Naive thymus-derived CD8-positive, alpha-beta T cell (primary cell): Measurements from ENCODE around the gene SLC23A3. TPM values are rescaled to one million over a fixed set of nuclear protein-coding genes. Genes with fewer than 3 reads are reported as not detected.
A peak's percentile ranks its signal among the peaks of the same experiment; 100 is the strongest.
"Not testable (repeated sequence)": the region's sequence is repeated elsewhere in the genome, so short reads cannot be mapped to it uniquely, and the experiment has no call there.

Experiments
- ATAC-seq, 2 donors: fragments of 150-1000 bp; cut with Tn5 transposase in 1 of 2; sonication (Bioruptor Pico), chemical (Tn5 transposase) in 1 of 2; 1 replicate in 1 of 2; 2 replicates in 1 of 2; pipeline ENCODE4 v1.10.0; 2021; ENCODE audit warnings: mild to moderate bottlenecking in 2 of 2, moderate library complexity in 2 of 2
- POLR2A ChIA-PET: fragments of 350-600 bp; sonication (Branson Sonifier 250); formaldehyde crosslinking; loops from one replicate; lab custom pipeline; 2021; ENCODE audit warnings: antibody characterized with exemption; lab: Charles Lee
- DNase-seq, 10 donors: peaks; one replicate each; pipeline versions ENCODE4 v3.0.0 to v3.0.0-alpha.2; 2020 to 2022
- H3K27ac Mint-ChIP-seq, 10 donors: one replicate each; pipeline ENCODE4 v1.8.0; 2020 to 2022; ENCODE audit warnings: mild to moderate bottlenecking in 10 of 10, mixed read lengths in 10 of 10, moderate library complexity in 4 of 10, inconsistent platforms in 1 of 10
- H3K27me3 Mint-ChIP-seq, 5 donors: one replicate each; pipeline ENCODE4 v1.8.0; 2021 to 2022; ENCODE audit warnings: mixed read lengths in 5 of 5
- H3K36me3 Mint-ChIP-seq, 3 donors: one replicate each; pipeline ENCODE4 v1.8.0; 2020 to 2022; ENCODE audit warnings: mixed read lengths in 3 of 3, mild to moderate bottlenecking in 2 of 3, inconsistent platforms in 1 of 3
- H3K4me1 Mint-ChIP-seq, 4 donors: one replicate each; pipeline ENCODE4 v1.8.0; 2021 to 2022; ENCODE audit warnings: mixed read lengths in 4 of 4
- H3K4me3 Mint-ChIP-seq, 10 donors: one replicate each; pipeline ENCODE4 v1.8.0; 2020 to 2022; ENCODE audit warnings: mild to moderate bottlenecking in 10 of 10, mixed read lengths in 10 of 10, moderate library complexity in 6 of 10, inconsistent platforms in 1 of 10
- H3K9me3 Mint-ChIP-seq, 9 donors: one replicate each; pipeline ENCODE4 v1.8.0; 2020 to 2022; ENCODE audit warnings: mixed read lengths in 9 of 9, mild to moderate bottlenecking in 3 of 9, inconsistent platforms in 1 of 9, moderate library complexity in 1 of 9
- polyA plus RNA-seq, 3 donors: library from polyadenylated mRNA; unstranded; fragments of 300-500 nt; fragmentation: Illumina TruSeq; gene quantifications; one replicate each; pipeline ENCODE4 v1.2.3, GENCODE V29; 2021
- total RNA-seq, 8 experiments: library from RNA in 2 of 8; stranded (reverse) in 2 of 8; gene quantifications; one replicate each; pipeline ENCODE4 v1.2.3 and lab custom pipeline; 2021 to 2026

SLC23A3 gene
- total and polyA plus RNA-seq, 5 experiments from 2014 or later: 2.7 to 3.3 TPM; not detected in 3

DNA sequence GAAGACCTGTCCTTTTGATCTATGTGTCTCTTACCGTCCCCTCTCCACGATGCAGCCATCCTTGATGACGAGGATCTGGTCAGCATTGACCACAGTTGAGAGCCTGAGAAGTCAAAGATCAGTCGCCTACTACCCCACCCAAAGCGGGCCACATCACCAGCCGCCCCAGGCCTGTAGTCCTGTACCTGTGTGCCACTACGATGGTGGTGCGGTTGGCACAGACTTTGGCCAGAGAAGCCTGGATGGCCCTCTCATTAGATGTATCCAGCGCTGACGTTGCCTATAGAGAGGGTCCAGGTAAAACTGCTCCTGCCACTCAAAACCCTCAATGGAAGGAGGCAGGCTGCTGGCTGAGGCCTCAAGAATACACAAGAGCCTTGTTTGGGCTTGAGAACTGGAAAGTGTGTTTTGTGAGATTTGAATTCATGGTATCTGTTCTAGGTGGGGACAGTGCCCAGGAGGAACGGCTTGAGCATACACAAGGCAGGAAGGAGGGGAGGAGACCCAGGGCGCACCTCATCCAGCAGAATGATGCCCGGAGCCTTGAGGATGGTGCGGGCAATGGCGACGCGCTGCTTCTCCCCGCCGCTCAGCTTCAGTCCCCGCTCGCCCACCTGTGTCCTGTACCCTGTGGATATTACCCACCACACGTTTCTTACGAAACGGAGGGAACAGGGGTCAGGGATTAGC lies 40.5 kb upstream of the SLC23A3 start:
- Mint-ChIP-seq H3K27me3 (no peaks in the 10 kb centered on the region), H3K36me3 (peaks cover 0 to 30% (median 3%) of the 10 kb centered on the region in 3 donors), H3K9me3 (no peaks in the 10 kb centered on the region), H3K4me1 (peaks cover 18 to 59% (median 51%) of the 10 kb centered on the region in 4 donors), H3K27ac (peak overlapping the region; percentile 79 to 98 (median 92)), H3K4me3 (peak overlapping the region in 5 of 10 donors; percentile 49 to 93 (median 71))
- peak in 1 of 10 donors; percentile 47 for DNase-seq
- POLR2A ChIA-PET: interaction anchor here (1.4 to 23.9 kb wide), 6 partner anchors 8 to 51 kb away, joined by 3 to 674 read pairs (median 28); partner anchors contain the start of genes ABCB6, ANKZF1, ATG9A and CNPPD1
- no peak for ATAC-seq

DNA sequence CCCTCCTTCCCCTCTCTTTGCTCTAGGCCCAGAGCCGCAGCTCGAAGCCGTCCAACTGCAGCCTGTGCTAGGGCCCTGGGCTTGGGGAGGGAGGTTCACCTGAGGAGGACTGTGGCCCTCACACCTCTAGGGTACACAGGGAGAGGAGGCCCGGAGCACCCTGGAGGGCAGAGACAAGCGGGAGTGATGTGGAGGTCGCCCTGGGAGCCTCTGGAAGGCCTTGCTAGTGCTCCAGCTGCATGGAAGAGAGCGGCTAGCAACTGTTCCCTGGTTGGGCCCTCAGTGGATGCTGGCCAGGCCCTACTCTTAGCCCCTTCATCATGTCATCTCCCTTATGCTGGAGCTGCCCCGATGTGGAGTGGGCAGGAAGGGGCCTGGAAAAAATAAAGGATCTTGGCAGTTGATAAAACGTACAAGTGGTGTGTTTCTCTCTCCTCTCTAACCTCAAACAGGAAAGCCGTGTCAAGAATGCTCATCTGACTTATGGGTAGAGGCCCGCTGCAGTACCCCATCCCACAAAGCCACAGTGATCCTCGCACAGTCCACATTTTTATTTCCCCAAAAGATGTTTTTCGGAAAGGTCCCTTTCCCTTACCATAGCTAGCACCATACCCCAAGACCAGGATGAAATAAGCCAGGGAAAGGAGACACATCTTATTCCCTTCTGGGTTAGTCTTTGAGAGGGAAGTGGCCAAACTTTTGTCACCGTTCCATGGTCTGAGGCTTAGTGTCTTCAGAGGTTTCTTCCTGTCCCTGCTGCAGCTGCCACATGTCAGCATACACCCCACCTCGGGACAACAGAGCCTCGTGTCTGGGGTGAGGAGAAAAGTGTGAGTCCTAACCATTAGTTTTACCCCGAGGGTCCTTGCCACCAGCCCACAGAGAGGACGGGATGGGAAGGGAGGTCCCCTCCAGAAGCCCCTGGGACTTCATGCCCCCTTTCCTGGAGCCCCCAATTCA lies 39.7 kb upstream of the SLC23A3 start:
- no peaks in the 10 kb centered on the region for H3K27me3 Mint-ChIP-seq
- no peak for ATAC-seq
- H3K9me3 Mint-ChIP-seq: peaks cover 0 to under 1% (median 0%) of the 10 kb centered on the region in 9 donors
- peak in 1 of 10 donors; percentile 58 for DNase-seq
- H3K4me1 Mint-ChIP-seq: peaks cover 18 to 60% (median 53%) of the 10 kb centered on the region in 4 donors
- H3K36me3 Mint-ChIP-seq: peaks cover 0 to 25% (median 3%) of the 10 kb centered on the region in 3 donors
- POLR2A ChIA-PET: interaction anchor here (0.6 to 23.9 kb wide), 8 partner anchors 8 to 61 kb away, joined by 3 to 674 read pairs (median 16); partner anchors contain the start of genes ABCB6, ANKZF1, ATG9A and CNPPD1
- peak overlapping the region in 9 of 10 donors; percentile 30 to 96 (median 66) for H3K4me3 Mint-ChIP-seq
- peak overlapping the region; percentile 84 to 98 (median 92) for H3K27ac Mint-ChIP-seq

- Mint-ChIP-seq H3K4me3 (peak overlapping the region; percentile 16 to 96 (median 92)), H3K4me1 (peaks cover 18 to 58% (median 53%) of the 10 kb centered on the region in 4 donors), H3K36me3 (peaks cover 0 to 18% (median 3%) of the 10 kb centered on the region in 3 donors), H3K27ac (peak overlapping the region; percentile 6 to 100 (median 92)), H3K9me3 (peaks cover 0 to 2% (median 0%) of the 10 kb centered on the region in 9 donors), H3K27me3 (no peaks in the 10 kb centered on the region)
- POLR2A ChIA-PET: interaction anchor here (0.6 to 23.9 kb wide), 9 partner anchors 9 to 47 kb away, joined by 3 to 674 read pairs (median 3); partner anchors contain the start of genes ABCB6, CNPPD1, GLB1L and NHEJ1
- ATAC-seq (no peak), DNase-seq (peak in 1 of 10 donors; percentile 49)
Measured at GRCh38 chr2:219207884-219208740, 38.3 kb upstream of the SLC23A3 start.

DNA sequence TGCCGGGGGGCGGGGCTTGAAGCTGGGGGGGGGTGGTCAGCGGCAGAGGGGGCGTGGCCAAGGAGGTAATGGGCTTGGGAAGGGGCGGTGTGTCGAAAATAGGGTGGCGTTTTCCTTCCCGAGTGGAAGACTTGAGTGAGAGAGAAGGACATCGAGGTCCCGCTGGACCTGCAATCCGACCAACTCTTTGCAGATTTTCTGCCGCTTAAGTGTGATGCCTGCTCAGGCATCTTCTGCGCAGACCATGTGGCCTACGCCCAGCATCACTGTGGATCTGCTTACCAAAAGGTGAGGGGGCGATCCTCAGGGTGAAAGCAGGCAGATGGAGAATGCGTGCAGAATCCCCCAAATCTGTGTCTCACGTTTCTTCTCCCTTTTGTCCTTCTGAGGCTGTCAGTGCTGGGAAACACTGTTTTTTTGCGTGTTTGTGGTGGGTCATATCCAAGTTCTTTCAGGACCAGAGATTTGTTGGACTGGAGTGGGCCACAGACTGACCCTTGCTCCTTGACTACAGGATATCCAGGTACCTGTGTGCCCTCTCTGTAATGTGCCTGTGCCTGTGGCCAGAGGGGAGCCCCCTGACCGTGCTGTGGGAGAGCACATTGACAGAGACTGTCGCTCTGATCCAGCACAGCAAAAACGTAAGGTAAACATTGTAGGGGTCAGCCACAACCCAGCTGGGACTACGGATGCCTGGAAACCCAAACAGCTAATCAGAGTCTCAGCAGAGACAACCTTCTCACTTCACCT lies 37.5 kb upstream of the SLC23A3 start:
- POLR2A ChIA-PET: interaction anchor here (0.8 to 23.9 kb wide), 16 partner anchors 8 to 180 kb away, joined by 3 to 674 read pairs (median 12); partner anchors contain the start of genes ABCB6, ANKZF1, ATG9A and CNPPD1
- H3K27me3 Mint-ChIP-seq: no peaks in the 10 kb centered on the region
- peaks cover 18 to 58% (median 53%) of the 10 kb centered on the region in 4 donors for H3K4me1 Mint-ChIP-seq
- peak overlapping the region; percentile 89 to 96 (median 92) for H3K4me3 Mint-ChIP-seq
- peak overlapping the region; percentile 79 to 100 (median 96) for H3K27ac Mint-ChIP-seq
- peak in 1 of 2 donors; percentile 1 for ATAC-seq
- peaks cover 0 to 18% (median 3%) of the 10 kb centered on the region in 3 donors for H3K36me3 Mint-ChIP-seq
- H3K9me3 Mint-ChIP-seq: peaks cover 0 to 2% (median 0%) of the 10 kb centered on the region in 9 donors
- DNase-seq: peak in 1 of 10 donors; percentile 65

- Mint-ChIP-seq H3K9me3 (peaks cover 0 to 2% (median 0%) of the 10 kb centered on the region in 9 donors), H3K4me1 (peaks cover 18 to 54% (median 52%) of the 10 kb centered on the region in 4 donors), H3K27me3 (no peaks in the 10 kb centered on the region), H3K27ac (peak within 1 kb of the TSS; percentile 96 to 100 (median 97)), H3K4me3 (peak within 1 kb of the TSS; percentile 89 to 96 (median 92)), H3K36me3 (peaks cover 0 to 18% (median 3%) of the 10 kb centered on the region in 3 donors)
- peak; percentile 91 to 98 (median 96) for DNase-seq
- POLR2A ChIA-PET: interaction anchor here (0.6 to 23.9 kb wide), 22 partner anchors 8 to 337 kb away, joined by 3 to 674 read pairs (median 10); partner anchors contain the start of genes ABCB6, ANKZF1, ATG9A and CNPPD1
- peak; percentile 94 for ATAC-seq
Measured at GRCh38 chr2:219206328-219207133, 36.7 kb upstream of the SLC23A3 start, which contains the start of gene ZFAND2B. Gene ZFAND2B (plus strand): TSS chr2:219206782. CDS start chr2:219206988, 206 bp downstream.

GRCh38 chr2:219205981-219206327 lies 36.1 kb upstream of the SLC23A3 start:
- Mint-ChIP-seq H3K27me3 (no peaks in the 10 kb centered on the region), H3K9me3 (peaks cover 0 to 3% (median 0%) of the 10 kb centered on the region in 9 donors), H3K36me3 (peaks cover 0 to 18% (median 3%) of the 10 kb centered on the region in 3 donors), H3K4me3 (peak overlapping the region; percentile 89 to 96 (median 92)), H3K27ac (peak overlapping the region; percentile 96 to 100 (median 97)), H3K4me1 (peaks cover 15 to 50% (median 49%) of the 10 kb centered on the region in 4 donors)
- ATAC-seq (no peak), DNase-seq (no peak)
- POLR2A ChIA-PET: interaction anchor here (0.7 to 23.9 kb wide), 19 partner anchors 8 to 337 kb away, joined by 3 to 674 read pairs (median 11); partner anchors contain the start of genes ABCB6, ANKZF1, ATG9A and CNPPD1

- peaks cover 0 to 18% (median 3%) of the 10 kb centered on the region in 3 donors for H3K36me3 Mint-ChIP-seq
- H3K4me1 Mint-ChIP-seq: peaks cover 17 to 50% (median 50%) of the 10 kb centered on the region in 4 donors
- DNase-seq (peak in 1 of 10 donors; percentile 36), ATAC-seq (no peak)
- no peaks in the 10 kb centered on the region for H3K27me3 Mint-ChIP-seq
- POLR2A ChIA-PET: interaction anchor here (0.6 to 23.9 kb wide), 5 partner anchors 13 to 843 kb away, joined by 3 to 674 read pairs (median 14); partner anchors contain the start of genes ANKZF1, ATG9A, CNPPD1 and RETREG2
- H3K4me3 Mint-ChIP-seq: peak overlapping the region in 7 of 10 donors; percentile 8 to 93 (median 50)
- H3K27ac Mint-ChIP-seq: peak overlapping the region in 9 of 10 donors; percentile 57 to 100 (median 96)
- H3K9me3 Mint-ChIP-seq: peaks cover 0 to 7% (median 0%) of the 10 kb centered on the region in 9 donors
Measured at GRCh38 chr2:219205165-219205538, 35.3 kb upstream of the SLC23A3 start.

DNA sequence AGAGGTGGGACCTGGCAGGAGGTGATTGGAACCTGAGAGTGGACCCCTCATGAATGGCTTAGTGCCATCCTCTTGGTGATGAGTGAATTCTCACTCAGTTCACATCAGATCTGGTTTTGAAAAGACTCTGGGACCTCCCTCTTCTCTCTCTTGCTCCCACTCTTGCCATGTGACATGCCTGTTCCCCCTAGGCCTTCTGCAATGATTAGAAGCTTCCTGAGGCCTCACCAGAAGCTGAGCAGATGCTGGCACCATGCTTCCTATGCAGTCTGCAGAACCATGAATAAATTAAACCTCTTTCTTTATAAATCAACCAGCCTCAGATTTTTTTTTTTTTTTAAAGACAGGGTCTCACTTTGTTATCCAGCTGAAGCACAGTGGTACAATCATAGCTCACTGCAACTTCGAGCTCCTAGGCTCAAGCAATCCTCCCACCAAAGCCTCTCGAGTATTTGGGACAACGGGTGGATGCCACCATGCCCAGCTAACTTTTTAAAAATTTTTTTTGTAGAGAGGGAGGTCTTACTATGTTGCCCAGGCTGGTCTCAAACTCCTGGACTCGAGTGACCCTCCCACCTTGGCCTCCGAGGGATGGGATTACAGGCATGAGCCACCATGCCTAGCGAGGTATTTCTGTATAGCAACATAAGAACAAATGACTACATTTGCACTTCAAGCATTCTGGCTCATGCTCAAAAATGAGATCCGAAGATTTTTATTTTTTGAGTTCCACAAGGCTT lies 34.8 kb upstream of the SLC23A3 start:
- Mint-ChIP-seq H3K4me3 (peak overlapping the region in 1 of 10 donors; percentile 46), H3K27me3 (peaks cover 0 to under 1% (median 0%) of the 10 kb centered on the region in 5 donors), H3K4me1 (peaks cover 13 to 48% (median 48%) of the 10 kb centered on the region in 4 donors), H3K9me3 (peaks cover 0 to 7% (median 0%) of the 10 kb centered on the region in 9 donors), H3K27ac (peak overlapping the region in 7 of 10 donors; percentile 66 to 100 (median 80)), H3K36me3 (peaks cover 0 to 17% (median 3%) of the 10 kb centered on the region in 3 donors)
- POLR2A ChIA-PET: interaction anchor here (0.6 to 23.9 kb wide), 4 partner anchors 27 to 842 kb away, joined by 3 to 674 read pairs (median 5); partner anchors contain the start of genes CNPPD1, RETREG2, SLC23A3 and TUBA4B
- DNase-seq (peak in 1 of 10 donors; percentile 43), ATAC-seq (no peak)

DNA sequence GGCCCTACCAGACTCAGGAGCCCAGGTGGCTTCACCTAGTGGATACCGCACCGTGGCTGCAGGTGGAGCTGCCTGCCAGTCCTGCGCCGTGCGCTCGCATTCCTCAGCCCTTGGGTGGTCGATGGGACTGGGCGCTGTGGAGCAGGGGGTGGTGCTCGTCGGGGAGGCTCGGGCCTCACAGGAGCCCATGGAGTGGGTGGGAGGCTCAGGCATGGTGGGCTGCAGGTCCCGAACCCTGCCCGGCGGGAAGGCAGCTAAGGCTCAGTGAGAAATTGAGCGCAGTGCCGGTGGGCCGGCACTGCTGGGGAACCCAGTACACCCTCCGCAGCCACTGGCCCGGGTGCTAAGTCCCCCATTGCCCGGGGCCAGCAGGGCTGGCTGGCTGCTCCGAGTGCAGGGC lies 31.5 kb upstream of the SLC23A3 start:
- Mint-ChIP-seq H3K4me3 (peak overlapping the region in 1 of 10 donors; percentile 94), H3K4me1 (peaks cover 16 to 36% (median 33%) of the 10 kb centered on the region in 4 donors), H3K27ac (peak overlapping the region in 7 of 10 donors; percentile 85 to 98 (median 96))
- not testable (repeated sequence) for DNase-seq, H3K9me3 Mint-ChIP-seq, H3K36me3 Mint-ChIP-seq, ATAC-seq, H3K27me3 Mint-ChIP-seq
- POLR2A ChIA-PET: interaction anchor here (1.0 to 23.9 kb wide), 4 partner anchors 24 to 53 kb away, joined by 3 to 674 read pairs (median 8); partner anchors contain the start of genes CNPPD1, RETREG2, SLC23A3 and TUBA4A
